Neuronal stem cell (in vitro differentiated cells): ENCODE data around the gene PRICKLE1.

Experiments
- DNase-seq: peaks from one replicate; pipeline ENCODE4 v3.0.0-alpha.2; 2013; ENCODE audit warnings: low spot score
- H2AFZ ChIP-seq: one replicate; pipeline ENCODE4 v1.6.1; 2013; ENCODE audit warnings: mild to moderate bottlenecking, low read length, inconsistent platforms
- H2AK5ac ChIP-seq: 2 replicates; pipeline ENCODE4 v1.6.1; 2013; ENCODE audit warnings: low read depth, mild to moderate bottlenecking, inconsistent platforms, low read length, moderate library complexity, mixed read lengths
- H2BK120ac ChIP-seq: 2 replicates; pipeline ENCODE4 v1.6.1; 2013; ENCODE audit warnings: low read depth, mild to moderate bottlenecking, inconsistent platforms, low read length, moderate library complexity, mixed read lengths
- H2BK12ac ChIP-seq: one replicate; pipeline ENCODE4 v1.6.1; 2013; ENCODE audit warnings: low read length, inconsistent platforms
- H2BK15ac ChIP-seq: 2 replicates; pipeline ENCODE4 v1.6.1; 2013; ENCODE audit warnings: mild to moderate bottlenecking, low read length, inconsistent platforms, mixed read lengths
- H2BK5ac ChIP-seq: one replicate; pipeline ENCODE4 v1.6.1; 2013; ENCODE audit warnings: inconsistent platforms, mild to moderate bottlenecking, low read length, moderate library complexity
- H3K14ac ChIP-seq: one replicate; pipeline ENCODE4 v1.6.1; 2013; ENCODE audit warnings: low read length, inconsistent platforms
- H3K18ac ChIP-seq: 2 replicates; pipeline ENCODE4 v1.6.1; 2013; ENCODE audit warnings: low read length, inconsistent platforms
- H3K23ac ChIP-seq: 2 replicates; pipeline ENCODE4 v1.6.1; 2013; ENCODE audit warnings: low read depth, mild to moderate bottlenecking, mixed read lengths, low read length, inconsistent platforms; ENCODE audit not compliant: poor library complexity
- H3K27ac ChIP-seq: replicated peaks from 3 replicates; pipeline ENCODE4 v1.5.1; 2013; ENCODE audit warnings: low read length, inconsistent platforms
- H3K27me3 ChIP-seq, 3 experiments: 2 replicates each; pipeline ENCODE4 v1.6.1; 2013; ENCODE audit warnings: low read length in 3 of 3, mild to moderate bottlenecking in 2 of 3, inconsistent platforms in 1 of 3, low read depth in 1 of 3, mixed read lengths in 1 of 3, moderate library complexity in 1 of 3; ENCODE audit not compliant: control insufficient read depth in 3 of 3, insufficient read depth in 3 of 3
- H3K36me3 ChIP-seq, 2 donors: replicated peaks in 1 of 2; 2 replicates each; pipeline ENCODE4 v1.6.1; 2013; ENCODE audit warnings: low read length in 2 of 2; ENCODE audit not compliant: control insufficient read depth in 2 of 2, insufficient read depth in 2 of 2
- H3K4ac ChIP-seq: 2 replicates; pipeline ENCODE4 v1.6.1; 2013; ENCODE audit warnings: inconsistent platforms, mild to moderate bottlenecking, low read length, moderate library complexity
- H3K4me1 ChIP-seq, 2 donors: 1 replicate in 1 of 2; 2 replicates in 1 of 2; pipeline ENCODE4 v1.6.1; 2013; ENCODE audit warnings: low read length in 2 of 2, low read depth in 1 of 2; ENCODE audit not compliant: control insufficient read depth in 2 of 2, insufficient read depth in 1 of 2
- H3K4me2 ChIP-seq: one replicate; pipeline ENCODE4 v1.6.1; 2013; ENCODE audit warnings: mild to moderate bottlenecking, low read length, inconsistent platforms; ENCODE audit not compliant: insufficient read depth, poor library complexity, severe bottlenecking
- H3K4me3 ChIP-seq, 2 donors: 2 replicates each; pipeline ENCODE4 v1.5.1; 2013; ENCODE audit warnings: low read length in 2 of 2, mild to moderate bottlenecking in 2 of 2, inconsistent platforms in 1 of 2, moderate library complexity in 1 of 2
- H3K79me1 ChIP-seq: one replicate; pipeline ENCODE4 v1.6.1; 2013; ENCODE audit warnings: low read depth, mild to moderate bottlenecking, inconsistent platforms, low read length, moderate library complexity
- H3K9ac ChIP-seq: one replicate; pipeline ENCODE4 v1.6.1; 2013; ENCODE audit warnings: mild to moderate bottlenecking, low read depth, low read length, inconsistent platforms; ENCODE audit not compliant: poor library complexity
- H3K9me3 ChIP-seq, 2 donors: replicated peaks in 1 of 2; 2 replicates each; pipeline versions ENCODE3 to v1.6.1; 2013; ENCODE audit warnings: low read length in 2 of 2, mild to moderate bottlenecking in 2 of 2, inconsistent platforms in 1 of 2, low read depth in 1 of 2, mixed read lengths in 1 of 2, moderate library complexity in 1 of 2; ENCODE audit not compliant: control insufficient read depth in 2 of 2, insufficient read depth in 1 of 2
- H4K8ac ChIP-seq: one replicate; pipeline ENCODE4 v1.6.1; 2013; ENCODE audit warnings: low read depth, mild to moderate bottlenecking, inconsistent platforms, low read length, moderate library complexity
- H4K91ac ChIP-seq: one replicate; pipeline ENCODE4 v1.6.1; 2013; ENCODE audit warnings: low read length, low read depth, mild to moderate bottlenecking, inconsistent platforms; ENCODE audit not compliant: poor library complexity
- WGBS, 2 donors: extraction: QIAGEN DNeasy Blood & Tissue Kit; methylation state at CpG; one replicate each; pipeline ENCODE4 v1.1.7; 2013; ENCODE audit warnings: missing lambda C conversion rate in 2 of 2, mixed read lengths in 1 of 2; ENCODE audit not compliant: insufficient read length in 2 of 2, insufficient replicate concordance in 1 of 2; ENCODE audit errors: extremely low coverage in 2 of 2; 5-methylcytosine and 5-hydroxymethylcytosine counted together

Gene PRICKLE1

DNA sequence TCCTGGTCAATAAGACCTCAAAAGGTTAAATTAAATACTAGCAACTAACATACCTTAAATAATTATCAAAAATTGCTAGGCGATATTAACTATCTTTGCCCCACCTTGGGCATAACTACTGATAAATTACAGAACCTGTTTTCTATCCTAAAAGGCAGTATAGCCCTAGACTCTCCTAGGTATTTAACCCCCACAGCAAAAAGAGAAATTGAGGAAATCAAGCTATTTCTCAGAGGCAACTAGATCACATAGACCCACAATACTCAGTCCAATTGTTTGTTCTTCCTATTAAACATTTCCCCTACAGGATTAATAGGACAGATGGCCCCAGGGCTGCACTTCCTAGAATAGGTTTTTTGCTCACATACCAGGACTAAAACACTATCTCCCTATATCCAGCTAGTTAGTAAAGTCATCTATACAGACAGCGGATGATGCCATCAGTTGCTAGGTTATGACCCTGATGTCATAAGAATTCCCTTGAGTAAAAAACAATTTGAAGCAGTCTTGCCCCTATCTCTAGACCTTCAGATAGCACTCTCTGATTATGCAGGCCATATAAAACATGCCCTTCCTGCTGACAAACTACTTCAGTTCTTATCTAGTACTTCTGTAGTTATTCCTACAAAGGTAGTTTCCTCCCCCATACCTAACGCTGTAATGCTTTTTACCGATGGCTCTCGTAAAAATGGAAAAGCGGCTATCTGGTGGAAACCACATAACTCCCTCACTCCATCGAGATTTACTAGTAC is 145.2 kb downstream of the PRICKLE1 start:
- Histone ChIP-seq H2BK12ac (no peak overlapping the region), H3K36me3 (peaks cover 6 to 81% of the 10 kb centered on the region in 2 donors), H3K4me1 (no peaks in the 10 kb centered on the region)

DNA sequence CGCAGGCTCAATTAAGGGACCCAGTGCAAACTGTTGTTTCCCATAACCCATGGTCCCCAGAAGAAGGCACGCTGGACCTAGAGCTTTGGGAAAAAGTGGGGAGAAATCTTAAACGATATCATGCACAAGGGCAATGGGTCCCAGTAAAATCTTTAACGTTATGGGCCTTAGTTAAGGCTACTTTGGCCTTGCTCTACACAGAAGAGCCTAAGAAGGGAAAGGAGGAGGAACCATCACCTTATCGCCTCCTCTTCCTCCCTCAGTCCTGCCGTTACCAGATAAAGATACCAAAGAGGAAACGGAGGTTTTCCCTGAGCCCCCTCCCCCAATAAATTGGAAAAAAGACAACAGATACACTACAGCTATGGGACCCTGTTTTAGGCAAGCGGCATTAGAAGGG is 146.7 kb downstream of the PRICKLE1 start:
- no peak overlapping the region for H3K18ac ChIP-seq
- H3K36me3 ChIP-seq, result peaks cover 4 to 70% of the 10 kb centered on the region in 2 donors

More for the DNA sequence above, 145.2 kb downstream of the PRICKLE1 start:
- Histone ChIP-seq H2BK120ac (no peak overlapping the region), H2AFZ (no peak overlapping the region), H3K27ac (no peak overlapping the region), H2BK5ac (no peak overlapping the region), H2BK15ac (no peak overlapping the region), H3K79me1 (no peaks in the 10 kb centered on the region), H4K91ac (no peak overlapping the region), H4K8ac (no peak overlapping the region), H3K4ac (no peak overlapping the region), H3K23ac (no peak overlapping the region), H3K4me2 (no peak overlapping the region), H3K27me3 (no peaks in the 10 kb centered on the region), H2AK5ac (no peak overlapping the region), H3K9me3 (peaks cover 0 to 15% of the 10 kb centered on the region in 2 donors), H3K14ac (no peak overlapping the region), H3K9ac (no peak overlapping the region), H3K4me3 (no peak overlapping the region), H3K18ac (no peak overlapping the region)
- DNase-seq, result no peak
- no CpG with 5 or more reads among the region's 7 CpGs for WGBS, 2 donors

DNA sequence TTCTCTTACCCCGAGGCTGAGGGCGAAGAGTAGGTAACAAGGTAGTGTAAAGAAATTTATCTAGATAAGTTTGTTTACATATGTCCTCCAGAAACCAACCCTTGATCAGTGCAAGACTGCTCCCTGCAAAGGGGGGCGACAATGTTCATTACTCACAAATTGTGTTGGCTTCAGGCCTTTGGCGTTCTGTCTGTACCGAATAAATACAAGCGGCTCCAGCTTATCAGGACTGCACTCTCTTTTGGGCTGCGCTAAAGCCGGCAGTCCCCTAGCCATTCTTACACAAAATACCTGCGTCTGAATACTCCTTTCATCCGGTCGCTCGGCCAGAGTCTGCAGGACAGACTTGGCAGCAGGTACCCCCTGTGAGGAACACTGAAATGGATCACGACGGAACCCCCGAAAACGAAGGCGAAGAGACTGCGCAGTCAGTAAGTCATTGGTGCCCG is 147.2 kb downstream of the PRICKLE1 start:
- Histone ChIP-seq H4K91ac (no peak overlapping the region), H3K9me3 (peaks cover 0 to 15% of the 10 kb centered on the region in 2 donors), H3K79me1 (no peaks in the 10 kb centered on the region), H3K23ac (no peak overlapping the region), H3K4me3 (no peak overlapping the region), H3K14ac (no peak overlapping the region), H2BK120ac (no peak overlapping the region), H2BK15ac (no peak overlapping the region), H2AK5ac (no peak overlapping the region), H3K18ac (no peak overlapping the region), H4K8ac (no peak overlapping the region), H2BK5ac (no peak overlapping the region), H3K27ac (no peak overlapping the region), H2AFZ (no peak overlapping the region), H2BK12ac (no peak overlapping the region), H3K4ac (no peak overlapping the region), H3K4me1 (no peaks in the 10 kb centered on the region), H3K4me2 (no peak overlapping the region), H3K9ac (no peak overlapping the region), H3K27me3 (no peaks in the 10 kb centered on the region), H3K36me3 (peaks cover 4 to 65% of the 10 kb centered on the region in 2 donors)
- WGBS, 2 donors, result no CpG with 5 or more reads among the region's 19 CpGs
- DNase-seq, result no peak

More for the DNA sequence above, 146.7 kb downstream of the PRICKLE1 start:
- H2BK5ac ChIP-seq, result no peak overlapping the region
- no peaks in the 10 kb centered on the region for H3K4me1 ChIP-seq
- no peaks in the 10 kb centered on the region for H3K27me3 ChIP-seq
- H4K8ac ChIP-seq, result no peak overlapping the region
- no peak overlapping the region for H3K4me3 ChIP-seq
- H4K91ac ChIP-seq, result no peak overlapping the region
- H2BK12ac ChIP-seq, result no peak overlapping the region
- no peak overlapping the region for H3K4ac ChIP-seq
- H3K27ac ChIP-seq, result no peak overlapping the region
- DNase-seq, result no peak
- no peak overlapping the region for H2AK5ac ChIP-seq
- H2BK15ac ChIP-seq, result no peak overlapping the region
- no peak overlapping the region for H3K4me2 ChIP-seq
- H3K9ac ChIP-seq, result no peak overlapping the region
- no peak overlapping the region for H2BK120ac ChIP-seq
- H2AFZ ChIP-seq, result no peak overlapping the region
- no peak overlapping the region for H3K23ac ChIP-seq
- H3K9me3 ChIP-seq, result peaks cover 0 to 15% of the 10 kb centered on the region in 2 donors
- no CpG with 5 or more reads among the region's 8 CpGs for WGBS, 2 donors
- no peak overlapping the region for H3K14ac ChIP-seq
- H3K79me1 ChIP-seq, result no peaks in the 10 kb centered on the region

DNA sequence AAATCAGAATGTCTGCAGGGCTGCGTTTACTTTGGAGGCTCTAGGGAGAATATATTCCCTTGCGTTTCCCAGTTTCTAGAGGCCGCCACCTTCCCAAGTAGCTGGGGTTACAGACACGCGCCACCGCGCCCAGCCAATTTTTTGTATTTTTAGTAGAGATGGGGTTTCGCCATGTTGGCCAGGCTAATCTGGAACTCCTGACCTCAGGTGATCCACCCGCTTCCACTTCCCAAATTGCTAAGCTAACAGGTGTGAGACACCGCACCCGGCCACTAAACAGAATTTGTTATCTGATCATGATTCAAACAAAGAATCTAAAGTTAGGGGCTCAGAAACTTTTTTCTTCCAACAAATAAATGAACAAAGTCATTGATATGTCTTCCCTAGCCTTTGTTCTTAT is 148.9 kb downstream of the PRICKLE1 start:
- Histone ChIP-seq H4K8ac (no peak overlapping the region), H3K4ac (no peak overlapping the region), H4K91ac (no peak overlapping the region), H3K9me3 (peaks cover 0 to 13% of the 10 kb centered on the region in 2 donors), H2BK5ac (no peak overlapping the region), H3K36me3 (peaks cover 3 to 49% of the 10 kb centered on the region in 2 donors), H2BK120ac (no peak overlapping the region), H3K14ac (no peak overlapping the region), H2BK12ac (no peak overlapping the region), H3K4me1 (no peaks in the 10 kb centered on the region), H3K9ac (no peak overlapping the region), H3K18ac (no peak overlapping the region), H3K27me3 (no peaks in the 10 kb centered on the region), H3K27ac (no peak overlapping the region), H3K23ac (no peak overlapping the region), H2BK15ac (no peak overlapping the region), H3K4me3 (no peak overlapping the region), H3K79me1 (no peaks in the 10 kb centered on the region), H2AFZ (no peak overlapping the region), H2AK5ac (no peak overlapping the region), H3K4me2 (no peak overlapping the region)
- DNase-seq, result no peak
- WGBS, 2 donors, result no CpG with 5 or more reads among the region's 11 CpGs
